ENCODE data around the gene IFNA4.
"Not testable (repeated sequence)": the region's sequence is repeated elsewhere in the genome, so short reads cannot be mapped to it uniquely, and the experiment has no call there.

Gene IFNA4

DNA sequence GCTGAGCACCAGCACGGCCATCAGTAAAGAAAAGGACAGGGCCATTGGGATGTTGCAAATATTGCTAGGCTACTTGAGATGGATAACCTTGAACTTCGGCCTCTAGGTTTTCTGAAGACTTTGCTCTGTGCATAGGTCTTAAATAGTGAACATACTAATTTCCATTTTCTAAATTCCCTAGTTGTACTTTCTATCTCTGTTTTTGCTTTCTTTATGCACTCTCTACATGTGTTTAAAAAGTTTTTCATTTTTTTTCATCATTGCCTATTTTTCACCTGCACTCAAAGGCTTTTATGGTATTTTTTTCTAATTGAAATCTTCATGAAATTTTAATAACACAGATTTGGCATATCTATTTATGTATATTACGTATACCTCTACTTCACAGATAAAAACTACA lies at the start of gene IFNA4:
Gene IFNA4, minus strand, starts transcription at position 101 of the 400 bp plus-strand sequence. Its CDS starts 56 bp downstream, at position 45.
- DNase-seq (ENCODE audit: low read depth in 1 of 2, low spot score in 1 of 2); in situ Hi-C loops (cut with HindIII; ENCODE audit: low pct_unique_long_range_greater_than_20kb, low sequenced_read_pairs): not testable (repeated sequence)

- DNase-seq (ENCODE audit: low read depth in 1 of 2, low spot score in 1 of 2); in situ Hi-C loops (cut with HindIII; ENCODE audit: low pct_unique_long_range_greater_than_20kb, low sequenced_read_pairs): not testable (repeated sequence)
Observed at GRCh38 chr9:21236360-21236714, 49.0 kb upstream of the IFNA4 start.

GRCh38 chr9:21235468-21236359 lies 48.3 kb upstream of the IFNA4 start:
- in situ Hi-C loops (cut with HindIII; ENCODE audit: low pct_unique_long_range_greater_than_20kb, low sequenced_read_pairs) = not testable (repeated sequence)
- peak; percentile 17 to 69 for DNase-seq (ENCODE audit: low read depth in 1 of 2, low spot score in 1 of 2)

DNA sequence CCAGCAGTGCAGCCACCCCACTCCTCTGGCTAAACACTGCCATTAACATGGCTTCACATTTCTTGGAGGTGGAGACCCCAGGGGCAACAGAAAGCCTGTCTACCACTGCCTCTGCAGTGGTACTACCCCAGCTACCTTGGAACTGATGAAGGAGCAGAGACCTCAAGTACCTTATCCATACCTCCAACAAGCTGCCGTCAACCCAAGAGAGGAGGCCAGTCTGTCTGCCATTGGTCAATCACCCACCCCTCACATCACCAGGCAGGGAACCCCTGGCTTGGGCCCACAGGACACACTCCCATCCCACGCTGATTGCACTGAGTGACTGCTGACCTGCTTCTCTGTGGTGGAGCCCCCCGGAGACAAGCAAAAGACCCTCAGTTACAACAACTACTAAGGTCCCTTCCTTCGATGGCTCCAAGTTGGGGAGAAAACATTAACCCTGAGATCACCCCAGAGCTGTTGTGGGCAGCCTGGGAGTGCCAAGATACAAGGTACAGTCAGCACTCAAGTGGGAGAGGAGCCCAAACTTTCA lies 46.8 kb upstream of the IFNA4 start:
- no peak for DNase-seq (ENCODE audit: low read depth in 1 of 2, low spot score in 1 of 2)
- TF ChIP-seq JUND (IDR thresholded peaks at IDR 0.05; ENCODE audit: low read depth) = no peak
- in situ Hi-C loops (cut with HindIII; ENCODE audit: low pct_unique_long_range_greater_than_20kb, low sequenced_read_pairs) = no loop called here

GRCh38 chr9:21233258-21233657 lies 45.9 kb upstream of the IFNA4 start:
- no peak for TF ChIP-seq JUND (IDR thresholded peaks at IDR 0.05; ENCODE audit: low read depth)
- DNase-seq (ENCODE audit: low read depth in 1 of 2, low spot score in 1 of 2) = no peak
- in situ Hi-C loops (cut with HindIII; ENCODE audit: low pct_unique_long_range_greater_than_20kb, low sequenced_read_pairs) = no loop called here

GRCh38 chr9:21228122-21228521 lies 40.7 kb upstream of the IFNA4 start, which contains the start of gene IFNA17:
Gene IFNA17, minus strand, starts transcription at chr9:21228222. Its CDS starts 49 bp downstream, at chr9:21228173.
- TF ChIP-seq JUND (IDR thresholded peaks at IDR 0.05; ENCODE audit: low read depth) = no peak
- DNase-seq (ENCODE audit: low read depth in 1 of 2, low spot score in 1 of 2) = no peak
- in situ Hi-C loops (cut with HindIII; ENCODE audit: low pct_unique_long_range_greater_than_20kb, low sequenced_read_pairs) = no loop called here

GRCh38 chr9:21217211-21217610 lies 29.8 kb upstream of the IFNA4 start, which contains the start of gene IFNA16:
Gene IFNA16, minus strand, starts transcription at chr9:21217311. Its CDS starts 6 bp downstream, at chr9:21217305.
- DNase-seq (ENCODE audit: low read depth in 1 of 2, low spot score in 1 of 2); in situ Hi-C loops (cut with HindIII; ENCODE audit: low pct_unique_long_range_greater_than_20kb, low sequenced_read_pairs): not testable (repeated sequence)

DNA sequence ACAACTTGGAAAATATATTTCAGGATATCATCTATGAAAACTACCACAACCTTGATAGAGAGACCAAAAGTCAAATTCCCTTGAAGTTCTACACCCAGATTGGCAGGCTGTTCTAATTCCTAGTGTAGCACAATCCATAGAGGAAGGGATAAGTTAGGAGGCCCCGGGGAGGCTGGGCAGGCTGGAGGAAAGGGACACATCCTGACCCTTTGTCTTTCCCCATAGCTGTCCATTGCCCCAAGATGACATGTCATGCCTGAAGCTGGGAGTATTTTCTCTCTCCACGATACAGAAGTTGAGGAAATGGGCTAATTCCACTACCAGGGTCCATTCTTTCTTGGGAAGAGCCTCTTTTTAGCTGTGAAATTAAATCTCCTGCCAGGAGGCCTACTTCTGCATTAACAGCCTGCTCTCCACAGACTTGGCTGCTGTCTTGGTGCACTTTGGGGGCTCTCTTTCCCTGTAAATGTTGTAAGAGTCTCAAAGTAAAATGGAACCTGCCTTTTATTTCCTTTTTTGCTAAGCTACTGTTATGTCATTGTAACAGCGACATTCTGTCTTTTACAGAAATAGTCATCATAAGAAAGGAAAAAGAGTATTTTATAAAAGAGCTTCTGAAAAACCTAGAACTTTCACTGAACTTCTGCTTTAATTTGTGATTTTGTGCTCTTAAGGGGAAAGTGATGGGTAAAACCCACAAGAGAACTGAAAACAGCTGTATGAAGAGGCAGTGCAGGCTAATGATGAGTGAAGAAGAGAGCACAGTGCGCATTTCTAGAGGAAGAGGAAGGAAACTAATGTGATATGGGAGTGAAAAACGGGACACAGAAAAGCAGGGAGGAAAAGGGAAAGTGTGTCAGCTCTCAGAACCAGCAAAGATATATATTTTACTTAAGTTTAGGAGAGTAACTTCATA lies 26.3 kb upstream of the IFNA4 start:
- in situ Hi-C loops (cut with HindIII; ENCODE audit: low pct_unique_long_range_greater_than_20kb, low sequenced_read_pairs) = not testable (repeated sequence)
- peak in 1 of 2 experiments; percentile 16 for DNase-seq (ENCODE audit: low read depth in 1 of 2, low spot score in 1 of 2)

DNA sequence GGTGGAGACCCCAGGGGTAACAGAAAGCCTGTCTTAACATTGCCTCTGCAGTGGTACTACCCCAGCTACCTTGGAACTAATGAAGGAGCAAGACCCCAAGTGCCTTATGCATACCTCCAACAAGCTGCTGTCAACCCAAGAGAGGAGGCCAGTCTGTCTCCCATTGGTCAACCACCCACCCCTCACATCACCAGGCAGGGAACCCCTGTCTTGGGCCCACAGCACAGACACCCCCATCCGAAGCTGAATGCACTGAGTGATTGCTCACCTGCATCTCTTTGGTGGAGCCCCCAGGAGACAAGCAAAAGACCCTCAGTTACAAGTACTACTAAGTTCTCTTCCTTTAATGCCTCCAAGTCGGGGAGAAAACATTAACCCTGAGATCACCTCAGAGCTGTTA lies 24.8 kb upstream of the IFNA4 start:
- DNase-seq (ENCODE audit: low read depth in 1 of 2, low spot score in 1 of 2); in situ Hi-C loops (cut with HindIII; ENCODE audit: low pct_unique_long_range_greater_than_20kb, low sequenced_read_pairs): not testable (repeated sequence)

GRCh38 chr9:21210782-21211181 lies 23.4 kb upstream of the IFNA4 start:
- in situ Hi-C loops (cut with HindIII; ENCODE audit: low pct_unique_long_range_greater_than_20kb, low sequenced_read_pairs); DNase-seq (ENCODE audit: low read depth in 1 of 2, low spot score in 1 of 2): not testable (repeated sequence)

DNA sequence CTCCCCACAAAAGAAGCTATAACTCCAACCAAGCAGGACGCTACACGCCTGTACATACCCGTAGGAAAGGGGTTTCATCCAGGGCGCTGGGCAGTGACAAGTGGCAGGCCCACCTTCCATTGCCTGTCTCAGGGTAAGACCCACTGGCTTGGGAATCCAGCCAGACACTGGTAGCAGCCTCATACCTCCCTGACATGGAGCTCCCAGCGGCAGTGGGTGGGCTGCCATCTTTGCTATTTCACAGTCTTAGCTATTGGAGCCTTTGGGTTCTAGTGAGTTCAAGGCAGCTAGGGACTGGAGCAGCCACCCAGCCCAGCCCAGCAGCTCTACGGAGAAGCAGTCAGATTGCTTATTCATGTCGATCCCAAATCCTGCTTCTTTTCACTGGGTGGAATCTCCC lies 22.9 kb upstream of the IFNA4 start:
- in situ Hi-C loops (cut with HindIII; ENCODE audit: low pct_unique_long_range_greater_than_20kb, low sequenced_read_pairs) = no loop called here
- no peak for TF ChIP-seq JUND (IDR thresholded peaks at IDR 0.05; ENCODE audit: low read depth)

GRCh38 chr9:21207043-21207442 lies 19.7 kb upstream of the IFNA4 start, which contains the start of gene IFNA10:
Gene IFNA10, minus strand, starts transcription at chr9:21207143. Its CDS starts 46 bp downstream, at chr9:21207097.
- DNase-seq (ENCODE audit: low read depth in 1 of 2, low spot score in 1 of 2); in situ Hi-C loops (cut with HindIII; ENCODE audit: low pct_unique_long_range_greater_than_20kb, low sequenced_read_pairs): not testable (repeated sequence)

More for the DNA sequence above, 22.9 kb upstream of the IFNA4 start:
- no peak for DNase-seq (ENCODE audit: low read depth in 1 of 2, low spot score in 1 of 2)

DNA sequence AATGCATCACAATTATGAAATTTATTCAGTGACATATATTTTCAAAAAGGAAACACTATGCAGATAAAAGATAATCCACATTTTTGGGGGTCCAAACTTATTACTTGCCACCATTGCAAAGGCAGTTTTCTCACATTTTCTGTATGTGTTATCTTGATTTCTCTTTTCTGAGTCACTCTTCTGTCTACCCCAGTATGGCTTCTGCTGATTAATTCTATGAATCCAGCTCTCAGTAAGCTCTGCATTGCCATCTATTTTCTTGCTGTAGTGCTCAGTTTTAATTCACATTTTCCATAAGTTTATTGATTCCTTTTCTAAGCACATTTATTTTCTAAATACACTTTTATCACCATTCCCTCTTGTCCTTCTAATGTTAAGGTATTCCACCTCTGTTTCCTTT lies 17.8 kb upstream of the IFNA4 start:
- in situ Hi-C loops (cut with HindIII; ENCODE audit: low pct_unique_long_range_greater_than_20kb, low sequenced_read_pairs) = no loop called here
- no peak for TF ChIP-seq JUND (IDR thresholded peaks at IDR 0.05; ENCODE audit: low read depth)
- no peak for DNase-seq (ENCODE audit: low read depth in 1 of 2, low spot score in 1 of 2)

GRCh38 chr9:21202105-21202504 lies 14.7 kb upstream of the IFNA4 start, which contains the start of gene IFNA7:
Gene IFNA7, minus strand, starts transcription at chr9:21202205. Its CDS starts 40 bp downstream, at chr9:21202165.
- DNase-seq (ENCODE audit: low read depth in 1 of 2, low spot score in 1 of 2); in situ Hi-C loops (cut with HindIII; ENCODE audit: low pct_unique_long_range_greater_than_20kb, low sequenced_read_pairs): not testable (repeated sequence)

DNA sequence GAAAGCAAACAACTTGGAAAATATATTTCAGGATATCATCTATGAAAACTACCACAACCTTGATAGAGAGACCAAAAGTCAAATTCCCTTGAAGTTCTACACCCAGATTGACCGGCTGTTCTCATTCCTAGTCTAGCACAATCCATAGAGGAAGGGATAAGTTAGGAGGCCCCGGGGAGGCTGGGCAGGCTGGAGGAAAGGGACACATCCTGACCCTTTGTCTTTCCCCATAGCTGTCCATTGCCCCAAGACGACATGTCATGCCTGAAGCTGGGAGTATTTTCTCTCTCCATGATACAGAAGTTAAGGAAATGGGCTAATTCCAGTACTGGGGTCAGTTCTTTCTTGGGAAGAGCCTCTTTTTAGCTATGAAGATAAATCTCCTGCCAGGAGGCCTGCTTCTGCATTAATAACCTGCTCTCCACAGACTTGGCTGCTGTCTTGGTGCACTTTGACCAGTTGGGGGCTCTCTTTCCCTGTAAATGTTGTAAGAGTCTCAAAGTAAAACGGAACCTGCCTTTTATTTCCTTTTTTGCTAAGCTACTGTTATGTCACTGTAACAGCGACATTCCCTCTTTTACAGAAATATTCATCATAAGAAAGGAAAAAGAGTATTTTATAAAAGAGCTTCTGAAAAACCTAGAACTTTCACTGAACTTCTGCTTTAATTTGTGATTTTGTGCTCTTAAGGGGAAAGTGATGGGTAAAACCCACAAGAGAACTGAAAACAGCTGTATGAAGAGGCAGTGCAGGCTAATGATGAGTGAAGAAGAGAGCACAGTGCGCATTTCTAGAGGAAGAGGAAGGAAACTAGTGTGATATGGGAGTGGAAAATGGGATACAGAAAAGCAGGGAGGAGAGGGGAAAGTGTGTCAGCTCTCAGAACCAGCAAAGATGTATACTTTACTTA lies 7.7 kb upstream of the IFNA4 start:
- in situ Hi-C loops (cut with HindIII; ENCODE audit: low pct_unique_long_range_greater_than_20kb, low sequenced_read_pairs) = not testable (repeated sequence)
- DNase-seq (ENCODE audit: low read depth in 1 of 2, low spot score in 1 of 2) = peak in 1 of 2 experiments; percentile 40
